EL (cell line): ENCODE results near the gene MFSD2A.
A peak's percentile ranks its signal among the peaks of the same experiment; 100 is the strongest.
"Not testable (repeated sequence)": the region's sequence is repeated elsewhere in the genome, so short reads cannot be mapped to it uniquely, and the experiment has no call there.

Experiments
- DNase-seq: peaks from one replicate; pipeline ENCODE4 v3.0.0-alpha.2; 2016

MFSD2A gene

GRCh38 chr1:39969531-39970270 lies 14.8 kb downstream of the MFSD2A start:
- DNase-seq = no peak

DNA sequence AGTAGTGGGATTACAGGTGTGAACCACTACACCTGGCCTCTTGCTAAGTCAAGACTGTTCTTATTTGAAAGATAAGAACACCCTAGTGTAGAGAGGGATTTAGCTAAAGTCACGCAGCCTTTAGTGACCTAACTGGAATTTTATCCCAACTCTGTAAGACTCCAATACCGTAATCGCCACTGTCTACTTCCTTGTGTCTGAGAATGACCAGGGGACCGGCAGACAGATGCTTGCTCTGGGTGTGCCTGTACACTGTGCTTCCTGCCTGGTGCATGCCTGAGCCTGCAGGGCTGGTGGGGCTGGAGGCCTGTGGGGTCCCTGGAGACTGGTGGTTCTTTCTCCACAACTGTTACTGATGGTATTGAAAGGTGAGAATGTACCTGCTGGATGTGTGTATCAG lies 15.3 kb downstream of the MFSD2A start:
- no peak for DNase-seq

- no peak for DNase-seq
Measured at GRCh38 chr1:39971138-39971537, 16.2 kb downstream of the MFSD2A start.

DNA sequence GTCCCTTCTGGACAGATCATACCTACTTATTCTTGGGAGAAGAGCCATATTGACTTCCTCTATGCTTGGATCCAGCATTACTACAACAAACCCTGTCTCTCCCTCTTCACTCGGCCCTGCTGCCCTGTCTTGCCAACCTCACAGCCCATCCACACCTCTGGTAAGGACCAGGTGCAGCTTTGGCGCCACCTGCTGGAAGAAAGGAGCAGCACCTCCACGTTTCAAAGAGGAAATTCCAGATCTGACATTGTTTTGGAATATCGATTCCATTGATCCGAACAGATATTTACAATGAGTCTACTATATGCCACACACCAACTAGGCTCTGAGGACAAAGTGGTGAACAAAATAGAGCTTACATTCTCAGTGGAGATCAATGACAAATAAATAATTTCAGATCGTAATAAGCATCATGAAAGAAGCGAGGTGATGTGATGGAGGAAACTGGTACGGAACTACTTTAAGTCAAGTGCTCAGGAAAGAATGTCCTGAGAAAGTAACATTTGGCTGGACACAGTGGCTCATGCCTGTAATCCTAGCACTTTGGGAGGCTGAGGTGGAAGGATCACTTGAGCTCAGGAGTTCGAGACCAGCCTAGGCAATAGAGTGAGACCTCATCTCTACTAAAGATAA lies 18.7 kb downstream of the MFSD2A start:
- peak; percentile 68 for DNase-seq

DNA sequence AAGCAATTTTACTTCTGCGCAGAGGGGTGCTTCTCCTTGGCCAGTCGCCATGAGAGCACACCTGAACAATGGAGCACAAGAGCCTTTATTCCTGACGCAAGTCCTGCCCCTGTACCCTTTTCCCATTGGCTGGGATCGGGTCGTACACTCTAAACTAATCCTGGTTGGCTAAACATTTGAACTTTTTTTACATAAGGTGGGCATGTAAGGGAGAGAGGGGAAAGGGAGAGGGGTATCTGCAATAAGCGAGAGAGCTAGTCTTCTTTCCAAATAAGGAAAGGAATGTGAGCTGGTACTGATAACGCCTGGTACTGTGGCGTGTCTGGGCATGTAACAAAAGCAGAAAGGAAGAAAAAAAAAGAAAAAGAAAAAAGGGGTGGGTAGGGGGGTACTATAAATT lies 21.8 kb downstream of the MFSD2A start:
- no peak for DNase-seq

DNA sequence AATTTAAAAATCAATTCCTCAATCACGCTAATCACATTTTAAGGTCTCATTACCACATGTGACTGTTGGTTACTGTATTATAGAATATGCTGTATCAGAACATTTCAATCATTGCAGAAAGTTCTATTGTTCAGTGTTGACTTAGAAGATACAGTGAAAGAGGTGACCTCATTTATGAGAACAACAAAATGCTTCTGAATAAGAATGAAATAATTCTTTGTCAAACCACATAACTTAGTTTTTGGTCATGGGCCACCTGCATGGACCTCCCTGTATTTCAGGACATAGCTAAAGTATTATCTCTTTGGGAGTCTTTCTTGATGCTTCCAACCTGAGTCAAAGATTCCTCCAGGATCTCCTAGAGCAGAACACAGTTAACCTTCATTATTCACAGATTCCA lies 22.3 kb downstream of the MFSD2A start:
- DNase-seq = peak; percentile 13

DNA sequence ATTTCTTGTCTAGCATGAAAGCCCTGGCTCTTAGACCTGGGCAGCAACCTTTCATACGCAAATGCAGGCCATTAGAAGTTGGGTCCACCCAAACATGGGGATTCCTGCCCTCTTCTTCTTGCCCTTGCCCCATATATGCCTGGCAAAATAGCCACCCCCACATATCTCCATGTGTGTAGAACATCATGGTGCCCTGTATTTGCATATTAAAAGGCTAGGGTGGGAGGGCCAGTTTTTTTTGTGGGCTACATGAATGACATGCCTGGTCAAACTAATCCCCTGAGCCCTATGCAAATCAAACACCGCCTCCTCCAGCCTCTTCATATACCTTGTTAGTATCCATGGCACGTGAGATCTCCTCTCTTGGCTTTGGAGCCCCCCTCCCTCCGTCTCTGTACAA lies 24.7 kb downstream of the MFSD2A start:
- DNase-seq = no peak

DNA sequence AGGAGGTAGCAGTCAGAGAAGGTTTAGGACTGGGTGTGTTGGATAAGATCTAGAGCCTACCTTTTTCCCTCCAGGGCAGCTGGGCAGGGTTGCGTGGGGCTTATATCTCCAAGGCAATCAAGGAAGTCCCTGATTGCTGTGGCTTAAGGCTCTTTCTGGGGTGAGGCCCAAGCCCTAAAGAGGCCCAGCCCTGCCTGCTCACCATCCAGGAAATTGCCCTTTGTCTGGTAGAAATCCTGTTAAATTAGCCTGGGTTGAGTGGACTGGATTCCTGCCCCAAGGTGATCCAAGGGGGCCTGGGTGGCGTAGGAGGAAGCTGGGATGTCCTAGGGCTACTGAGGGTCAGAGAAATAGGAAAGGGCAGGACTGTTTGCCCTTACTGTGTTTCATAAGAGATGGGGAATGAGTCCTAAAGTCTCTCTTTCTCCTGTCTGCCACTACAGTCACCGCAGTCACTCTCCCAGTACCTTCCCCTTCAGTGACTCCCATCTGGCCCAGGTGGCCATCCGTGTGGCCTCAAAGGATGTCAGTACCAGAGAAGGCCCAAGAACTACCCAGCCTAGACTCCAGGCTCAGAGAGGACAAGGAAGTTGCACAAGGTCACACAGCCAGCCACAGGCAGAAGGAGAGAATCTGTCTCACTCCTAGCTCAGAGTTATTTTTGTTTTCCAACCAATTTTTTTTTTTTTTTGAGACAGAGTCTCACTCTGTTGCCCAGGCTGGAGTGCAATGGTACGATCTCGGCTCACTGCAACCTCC lies 25.8 kb downstream of the MFSD2A start:
- DNase-seq = no peak

- DNase-seq = no peak
Measured at GRCh38 chr1:39981385-39981784, 26.4 kb downstream of the MFSD2A start.

DNA sequence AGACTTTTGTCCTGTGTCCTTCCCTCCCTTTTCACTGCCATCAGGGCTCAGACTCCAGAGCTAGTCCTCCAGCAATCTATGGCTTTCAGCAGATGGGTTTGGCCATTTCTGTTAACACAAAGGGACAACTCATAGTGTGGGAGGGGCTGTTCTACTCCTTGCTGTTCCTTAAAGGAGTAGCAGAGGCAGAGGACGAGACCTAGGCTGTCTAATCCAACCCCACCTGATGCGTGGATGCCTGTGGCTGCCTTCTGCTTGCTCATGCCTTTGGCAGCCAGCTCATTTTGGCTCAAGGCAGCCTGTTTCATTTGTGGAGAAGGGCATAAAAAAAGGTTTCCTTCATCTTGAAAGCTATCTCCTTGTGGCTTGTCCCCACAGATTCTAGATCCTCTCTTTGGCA lies 27.0 kb downstream of the MFSD2A start:
- peak; percentile 87 for DNase-seq

DNA sequence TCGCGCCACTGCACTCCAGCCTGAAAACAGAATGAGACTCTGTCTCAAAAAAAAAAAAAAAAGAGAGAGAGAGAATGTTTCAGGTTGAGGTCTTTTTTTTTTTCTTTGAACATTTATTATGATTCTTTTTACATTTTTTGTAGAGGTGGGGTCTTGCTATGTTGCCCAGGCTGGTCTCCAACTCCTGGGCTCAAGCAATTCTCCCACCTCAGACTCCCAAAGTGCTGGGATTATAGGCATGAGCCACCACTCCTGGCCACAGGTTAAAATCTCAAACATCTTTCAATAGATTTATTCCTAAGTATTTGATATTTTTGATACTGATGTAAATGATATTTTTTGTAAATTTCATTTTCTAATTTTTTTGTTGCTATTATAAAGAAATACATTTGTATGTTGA lies 29.5 kb downstream of the MFSD2A start:
- DNase-seq = not testable (repeated sequence)

GRCh38 chr1:39984951-39985350 lies 30.0 kb downstream of the MFSD2A start:
- no peak for DNase-seq

DNA sequence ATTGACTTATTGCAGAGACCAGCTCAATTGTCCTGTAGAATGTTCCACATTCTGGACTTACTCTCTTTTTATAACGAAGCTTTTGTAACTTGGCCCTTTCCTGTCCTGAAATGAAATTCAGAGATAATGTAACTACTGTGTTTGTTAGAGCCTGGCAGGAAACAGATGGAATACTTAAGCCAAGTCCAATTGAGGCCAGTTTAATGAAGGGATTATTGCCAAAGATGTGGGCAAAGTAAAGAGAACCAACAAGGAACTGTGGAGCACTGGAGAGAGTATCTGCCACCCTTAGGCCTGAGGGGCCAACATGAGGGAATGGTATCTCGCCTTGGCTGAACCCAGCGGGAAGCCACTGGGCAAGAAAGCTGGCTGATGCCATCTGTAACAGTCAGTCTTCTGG lies 32.9 kb downstream of the MFSD2A start:
- DNase-seq = no peak

- DNase-seq = no peak
Measured at GRCh38 chr1:39988618-39989343, 33.8 kb downstream of the MFSD2A start.

DNA sequence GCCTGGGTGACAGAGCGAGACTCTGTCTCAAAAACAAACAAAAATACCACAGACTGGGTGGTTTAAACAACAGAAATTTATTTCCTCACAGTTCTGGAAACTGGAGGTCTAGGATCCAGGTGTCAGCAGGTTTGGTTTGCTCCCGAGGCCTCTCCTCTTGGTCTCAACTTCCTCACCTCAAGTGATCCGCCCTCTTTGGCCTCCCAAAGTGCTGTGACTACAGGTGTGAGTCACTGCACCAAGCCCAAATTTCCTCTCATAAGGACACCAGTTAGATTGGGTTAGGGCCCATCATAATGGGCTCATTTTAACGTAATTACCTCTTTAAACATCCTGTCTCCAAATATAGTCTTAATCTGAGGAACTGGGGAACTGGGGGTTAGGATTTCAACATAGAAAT lies 35.5 kb downstream of the MFSD2A start:
- DNase-seq = no peak

DNA sequence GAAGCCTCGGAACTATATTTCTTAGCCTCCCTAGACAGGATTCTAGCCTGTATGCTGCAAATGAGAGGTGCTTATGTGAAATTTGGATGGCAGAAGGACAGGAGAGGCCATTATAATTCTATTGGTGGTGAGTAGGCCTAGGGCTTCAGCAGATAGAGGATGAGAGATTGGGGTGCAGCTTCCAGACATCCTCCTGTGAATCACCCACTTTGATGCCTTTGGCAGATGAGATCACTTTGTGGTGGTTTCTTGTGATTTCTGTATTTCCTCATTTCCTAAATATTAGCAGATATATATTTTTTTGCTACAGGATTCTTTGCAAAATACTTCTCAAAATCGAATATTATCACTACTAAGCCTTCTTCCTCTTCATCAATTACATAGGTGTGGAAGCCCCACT lies 37.3 kb downstream of the MFSD2A start:
- DNase-seq = peak; percentile 55

DNA sequence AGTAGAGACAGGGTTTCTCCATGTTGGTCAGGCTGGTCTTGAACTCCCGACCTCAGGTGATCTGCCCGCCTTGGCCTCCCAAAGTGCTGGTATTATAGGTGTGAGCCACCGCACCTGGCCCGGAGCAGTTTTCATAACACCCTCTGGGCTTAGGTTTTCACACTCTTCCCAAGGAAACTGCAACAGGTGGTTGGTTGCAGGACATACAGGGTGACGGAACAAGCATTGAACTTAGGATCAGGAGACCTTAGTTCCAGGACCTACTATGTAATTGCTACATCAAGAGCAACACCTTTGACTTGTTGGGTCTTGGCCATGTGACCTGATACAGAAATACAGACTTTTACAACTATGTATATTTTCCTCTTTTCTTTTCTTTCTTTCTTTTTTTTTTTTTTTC lies 37.9 kb downstream of the MFSD2A start:
- DNase-seq = no peak

GRCh38 chr1:39995973-39996393 lies 41.0 kb downstream of the MFSD2A start:
- no peak for DNase-seq

DNA sequence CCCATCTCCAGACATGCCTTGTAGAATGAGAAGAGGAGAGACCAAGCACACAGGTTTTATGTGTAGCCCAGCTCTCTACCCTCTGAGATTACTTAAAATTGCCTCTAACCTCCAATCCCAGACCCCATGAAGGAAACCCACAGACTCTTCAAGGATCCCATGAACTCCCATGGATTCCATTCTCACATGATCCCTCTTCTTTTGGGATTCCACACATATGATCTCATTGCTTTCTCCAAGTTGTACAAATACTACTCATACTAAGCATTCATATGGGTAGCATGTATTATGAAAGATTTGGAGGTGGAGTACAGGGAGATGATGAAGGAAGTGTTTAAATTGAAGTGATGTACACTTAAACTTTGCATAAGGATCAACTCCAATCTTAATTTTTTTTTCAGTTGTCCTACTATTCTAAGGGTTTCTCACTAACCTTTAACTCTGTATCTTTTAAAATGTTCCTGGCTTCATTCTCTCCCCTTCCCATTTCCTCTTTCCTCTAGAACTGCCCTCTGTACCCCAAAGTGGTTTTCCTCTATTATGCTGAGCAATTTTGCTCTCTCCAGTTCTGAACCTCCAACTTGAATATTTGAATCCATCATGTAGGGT lies 41.6 kb downstream of the MFSD2A start:
- DNase-seq = peak; percentile 23

DNA sequence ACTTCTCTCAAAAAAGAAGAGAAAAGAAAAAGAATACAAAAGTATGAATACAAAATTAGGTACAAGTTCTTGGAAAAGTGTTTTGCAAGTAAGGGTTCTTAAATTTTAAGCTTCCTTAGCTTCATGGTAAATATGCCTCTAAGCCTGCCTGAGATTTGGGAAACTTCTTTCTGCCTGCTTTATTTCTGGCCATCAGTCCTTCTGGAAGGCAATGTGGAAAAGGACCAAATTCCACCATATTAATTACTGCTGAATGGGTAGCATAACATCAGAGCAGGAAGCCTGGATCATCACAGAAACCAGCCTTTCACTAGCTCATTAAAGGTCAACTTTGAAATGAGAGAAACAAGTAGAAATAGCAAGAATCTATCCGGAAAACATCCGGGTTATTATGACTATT lies 46.5 kb downstream of the MFSD2A start:
- DNase-seq = no peak

- DNase-seq = no peak
Measured at GRCh38 chr1:40003156-40004093, 48.5 kb downstream of the MFSD2A start.

DNA sequence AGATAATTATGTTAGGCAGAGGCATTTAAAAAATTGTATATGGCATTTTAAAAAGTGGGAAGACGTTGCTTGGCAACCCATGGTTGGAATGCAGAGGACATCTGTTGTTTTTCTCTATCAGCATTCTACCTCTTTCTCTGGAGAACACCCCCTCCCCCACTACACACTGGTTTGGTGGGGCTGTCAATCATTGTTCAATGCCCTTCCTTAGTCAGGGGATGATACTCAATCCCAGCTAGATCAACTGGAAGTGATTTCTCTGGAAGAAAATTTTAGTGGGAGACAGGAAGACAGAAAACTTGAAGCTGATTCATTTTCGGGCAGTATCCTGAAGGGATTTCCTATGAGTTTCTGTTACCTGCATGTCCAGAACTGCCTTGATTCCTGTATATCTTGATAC lies 49.9 kb downstream of the MFSD2A start:
- DNase-seq = no peak
